T-cell (primary cell): ENCODE measurements around the gene CCDC157. TPM values are rescaled to one million over a fixed set of nuclear protein-coding genes. Genes with fewer than 3 reads are reported as not detected.

Source experiments
- ATAC-seq, 4 experiments: fragments of 200-7000 bp in 3 of 4; fragments of 150-1000 bp in 1 of 4; cut with Tn5 transposase; replicated peaks in 1 of 4; 1 replicate in 3 of 4; 2 replicates in 1 of 4; pipeline ENCODE4 v1.10.0; 2021; ENCODE audit warnings: moderate library complexity in 3 of 4, mild to moderate bottlenecking in 2 of 4, moderate number of reproducible peaks in 1 of 4
- CTCF ChIA-PET, 2 donors: fragments of 300-600 bp; sonication (Branson Sonifier 250); formaldehyde crosslinking; loops; one replicate each; lab custom pipeline; 2022; ENCODE audit warnings: antibody characterized with exemption in 2 of 2; lab: Charles Lee
- POLR2A ChIA-PET, 2 donors: fragments of 300-600 bp; sonication (Branson Sonifier 250); formaldehyde crosslinking; loops; one replicate each; lab custom pipeline; 2022; ENCODE audit warnings: antibody characterized with exemption in 2 of 2; lab: Charles Lee
- DNase-seq, 35 experiments: peaks; one replicate each; pipeline versions ENCODE4 v3.0.0 to v3.0.0-alpha.2; 2013 to 2023
- H3K27ac ChIP-seq: one replicate; pipeline ENCODE4 v1.5.1; 2013; ENCODE audit warnings: low read length
- H3K27me3 ChIP-seq, 2 experiments: replicated peaks in 1 of 2; 1 replicate in 1 of 2; 2 replicates in 1 of 2; pipeline versions ENCODE4 v1.6.1 to v1.7.0; 2013; ENCODE audit warnings: low read length in 1 of 2, mixed read lengths in 1 of 2; ENCODE audit not compliant: control insufficient read depth in 2 of 2, insufficient read depth in 2 of 2; ENCODE audit errors: extremely low read depth in 1 of 2
- H3K36me3 ChIP-seq, 2 donors: 1 replicate in 1 of 2; 2 replicates in 1 of 2; pipeline versions ENCODE4 v1.6.1 to v1.7.0; 2013; ENCODE audit warnings: low read length in 1 of 2; ENCODE audit not compliant: control insufficient read depth in 2 of 2, insufficient read depth in 1 of 2; ENCODE audit errors: extremely low read depth in 1 of 2
- H3K4me1 ChIP-seq, 2 experiments: 1 replicate in 1 of 2; 2 replicates in 1 of 2; pipeline versions ENCODE4 v1.6.1 to v1.7.0; 2013; ENCODE audit warnings: low read length in 2 of 2, mixed read lengths in 1 of 2; ENCODE audit not compliant: insufficient read depth in 2 of 2, control insufficient read depth in 1 of 2; ENCODE audit errors: extremely low read depth in 1 of 2
- H3K4me3 ChIP-seq, 2 donors: 1 replicate in 1 of 2; 2 replicates in 1 of 2; pipeline versions ENCODE4 v1.5.1 to v1.7.0; 2013; ENCODE audit warnings: mild to moderate bottlenecking in 2 of 2, low read length in 1 of 2, moderate library complexity in 1 of 2; ENCODE audit not compliant: control insufficient read depth in 1 of 2; ENCODE audit errors: extremely low read depth in 1 of 2
- H3K9me3 ChIP-seq: 2 replicates; pipeline ENCODE4 v1.7.0; 2013
- H3K27ac Mint-ChIP-seq, 2 donors: one replicate each; pipeline ENCODE4 v1.8.0; 2020 to 2021; ENCODE audit warnings: mild to moderate bottlenecking in 2 of 2, mixed read lengths in 2 of 2
- H3K27me3 Mint-ChIP-seq, 2 donors: one replicate each; pipeline ENCODE4 v1.8.0; 2021 to 2022; ENCODE audit warnings: mixed read lengths in 2 of 2
- H3K36me3 Mint-ChIP-seq: one replicate; pipeline ENCODE4 v1.8.0; 2021; ENCODE audit warnings: mixed read lengths
- H3K4me1 Mint-ChIP-seq, 3 donors: one replicate each; pipeline ENCODE4 v1.8.0; 2020 to 2022; ENCODE audit warnings: mixed read lengths in 3 of 3, mild to moderate bottlenecking in 1 of 3
- H3K4me3 Mint-ChIP-seq, 3 donors: one replicate each; pipeline ENCODE4 v1.8.0; 2020 to 2022; ENCODE audit warnings: mild to moderate bottlenecking in 3 of 3, mixed read lengths in 3 of 3, moderate library complexity in 3 of 3
- H3K9me3 Mint-ChIP-seq, 3 donors: one replicate each; pipeline ENCODE4 v1.8.0; 2020 to 2022; ENCODE audit warnings: mixed read lengths in 3 of 3
- WGBS: methylation state at CpG from one replicate; pipeline ENCODE4 v1.1.5; 2013; ENCODE audit warnings: missing lambda C conversion rate; ENCODE audit not compliant: insufficient coverage; 5-methylcytosine and 5-hydroxymethylcytosine counted together
- total RNA-seq, 35 experiments: library from RNA in 6 of 35; stranded (reverse) in 6 of 35; fragments of 120-200 nt in 1 of 35; gene quantifications; one replicate each; pipeline versions ENCODE4 v1.2.1 to v1.2.4 and lab custom pipeline; 2013 to 2026

The CCDC157 gene
- total RNA-seq, 5 donors from 2014 or later (not counting 1 experiment from before 2014, with no cell fraction given) = 4.6 to 10.9 (median 5.1) TPM

GRCh38 chr22:30422481-30423300 is 65.9 kb downstream of the CCDC157 start:
- peaks cover 3 to 18% of the 10 kb centered on the region in 2 donors for H3K36me3 ChIP-seq
- H3K27ac ChIP-seq = peak overlapping the region; percentile 86
- ChIA-PET CTCF (interaction anchor here in 1 of 2 donors (1.2 to 1.3 kb wide), 3 partner anchors 35 to 134 kb away, joined by 3 to 9 read pairs (median 6); partner anchors contain the start of genes CASTOR1 and TBC1D10A), POLR2A (interaction anchor here (0.6 to 4.3 kb wide), 11 partner anchors 8 to 26 kb away, joined by 3 to 21 read pairs (median 5); partner anchors contain the start of gene SEC14L2 (in 2 of the 2))
- H3K4me1 ChIP-seq = peaks cover 16 to 52% of the 10 kb centered on the region in 2 experiments
- peak overlapping the region; percentile 92 to 97 (median 95) for H3K4me3 Mint-ChIP-seq
- H3K4me3 ChIP-seq = peak overlapping the region; percentile 65 to 77
- no peaks in the 10 kb centered on the region for H3K27me3 ChIP-seq
- peak overlapping the region; percentile 84 to 99 for H3K27ac Mint-ChIP-seq
- H3K36me3 Mint-ChIP-seq = peaks cover 22% of the 10 kb centered on the region
- WGBS = 53% methylated on average over 15 of the region's 18 CpGs
- H3K9me3 Mint-ChIP-seq = no peaks in the 10 kb centered on the region
- ATAC-seq = no peak
- no peaks in the 10 kb centered on the region for H3K9me3 ChIP-seq
- no peaks in the 10 kb centered on the region for H3K27me3 Mint-ChIP-seq
- H3K4me1 Mint-ChIP-seq = peaks cover 55 to 61% (median 56%) of the 10 kb centered on the region in 3 donors
- peak in 2 of 35 experiments; percentile 36 to 40 for DNase-seq

GRCh38 chr22:30423301-30423958 is 66.6 kb downstream of the CCDC157 start:
- H3K4me1 ChIP-seq = peaks cover 16 to 52% of the 10 kb centered on the region in 2 experiments
- POLR2A ChIA-PET = interaction anchor here (0.6 to 4.3 kb wide), 15 partner anchors 9 to 303 kb away, joined by 3 to 21 read pairs (median 5); partner anchors contain the start of gene SEC14L2 (in 2 of the 2)

GRCh38 chr22:30423959-30424533 is 67.2 kb downstream of the CCDC157 start:
- DNase-seq (peak; percentile 91 to 100 (median 98)), ATAC-seq (peak; percentile 86 to 92 (median 89))
- Histone ChIP-seq H3K27me3 (no peaks in the 10 kb centered on the region), H3K9me3 (no peaks in the 10 kb centered on the region), H3K4me3 (peak overlapping the region; percentile 65 to 77), H3K36me3 (peaks cover 7 to 16% of the 10 kb centered on the region in 2 donors), H3K27ac (peak overlapping the region; percentile 86), H3K4me1 (peaks cover 16 to 52% of the 10 kb centered on the region in 2 experiments)
- peaks cover 23% of the 10 kb centered on the region for H3K36me3 Mint-ChIP-seq
- no peaks in the 10 kb centered on the region for H3K27me3 Mint-ChIP-seq
- POLR2A ChIA-PET = interaction anchor here (0.6 to 4.3 kb wide), 16 partner anchors 9 to 859 kb away, joined by 3 to 21 read pairs (median 4); partner anchors contain the start of gene SEC14L2 (in 2 of the 2)
- CTCF ChIA-PET = interaction anchor here (0.6 to 2.7 kb wide), 21 partner anchors 9 to 866 kb away, joined by 3 to 12 read pairs (median 6); partner anchors contain the start of genes CASTOR1 (in 1 of the 2), CCDC157 (in 1 of the 2), SEC14L2 (in 1 of the 2) and SF3A1 (in 1 of the 2)
- peak overlapping the region; percentile 96 to 99 for H3K27ac Mint-ChIP-seq
- no peaks in the 10 kb centered on the region for H3K9me3 Mint-ChIP-seq
- under 1% methylated on average over 19 of the region's 31 CpGs for WGBS
- peaks cover 55 to 61% (median 56%) of the 10 kb centered on the region in 3 donors for H3K4me1 Mint-ChIP-seq
- H3K4me3 Mint-ChIP-seq = peak overlapping the region; percentile 92 to 97 (median 95)

More at GRCh38 chr22:30423301-30423958, 66.6 kb downstream of the CCDC157 start:
- DNase-seq (peak in 11 of 35 experiments; percentile 4 to 55 (median 27)), ATAC-seq (peak in 3 of 4 experiments; percentile 1 to 17 (median 3))
- Histone ChIP-seq H3K36me3 (peaks cover 4 to 18% of the 10 kb centered on the region in 2 donors), H3K4me3 (peak overlapping the region; percentile 65 to 77), H3K9me3 (no peaks in the 10 kb centered on the region), H3K27me3 (no peaks in the 10 kb centered on the region), H3K27ac (peak overlapping the region; percentile 86)
- no peaks in the 10 kb centered on the region for H3K27me3 Mint-ChIP-seq
- CTCF ChIA-PET = interaction anchor here (0.6 to 2.7 kb wide), 20 partner anchors 9 to 867 kb away, joined by 3 to 12 read pairs (median 6); partner anchors contain the start of genes CASTOR1 (in 1 of the 2), CCDC157 (in 1 of the 2), SEC14L2 (in 1 of the 2) and SF3A1 (in 1 of the 2)
- H3K4me3 Mint-ChIP-seq = peak overlapping the region; percentile 92 to 97 (median 95)
- peaks cover 55 to 61% (median 56%) of the 10 kb centered on the region in 3 donors for H3K4me1 Mint-ChIP-seq
- no peaks in the 10 kb centered on the region for H3K9me3 Mint-ChIP-seq
- peaks cover 22% of the 10 kb centered on the region for H3K36me3 Mint-ChIP-seq
- peak overlapping the region; percentile 96 to 99 for H3K27ac Mint-ChIP-seq
- under 1% methylated on average over 41 of the region's 45 CpGs for WGBS

GRCh38 chr22:30424534-30425326 is 67.9 kb downstream of the CCDC157 start:
- Mint-ChIP-seq H3K9me3 (no peaks in the 10 kb centered on the region), H3K4me1 (peaks cover 55 to 61% (median 56%) of the 10 kb centered on the region in 3 donors), H3K4me3 (peak overlapping the region; percentile 92 to 97 (median 95)), H3K27me3 (no peaks in the 10 kb centered on the region), H3K27ac (peak overlapping the region; percentile 96 to 99), H3K36me3 (peaks cover 18% of the 10 kb centered on the region)
- H3K9me3 ChIP-seq = no peaks in the 10 kb centered on the region
- H3K27ac ChIP-seq = peak overlapping the region; percentile 86
- WGBS = 52% methylated on average over 13 of the region's 20 CpGs
- H3K4me1 ChIP-seq = peaks cover 16 to 52% of the 10 kb centered on the region in 2 experiments
- peak in 1 of 4 experiments; percentile 1 for ATAC-seq
- DNase-seq = peak in 8 of 35 experiments; percentile 11 to 58 (median 22)
- peak overlapping the region; percentile 33 to 90 for H3K4me3 ChIP-seq
- CTCF ChIA-PET = interaction anchor here (0.6 to 2.7 kb wide), 19 partner anchors 9 to 318 kb away, joined by 3 to 12 read pairs (median 5); partner anchors contain the start of genes CASTOR1 (in 1 of the 2), CCDC157 (in 1 of the 2), RNF215 (in 1 of the 2) and SEC14L2 (in 1 of the 2)
- POLR2A ChIA-PET = interaction anchor here (0.6 to 4.3 kb wide), 11 partner anchors 8 to 858 kb away, joined by 3 to 21 read pairs (median 5); partner anchors contain the start of gene SEC14L2 (in 2 of the 2)
- H3K27me3 ChIP-seq = no peaks in the 10 kb centered on the region
- peaks cover 7 to 15% of the 10 kb centered on the region in 2 donors for H3K36me3 ChIP-seq

GRCh38 chr22:30425327-30425615 is 68.5 kb downstream of the CCDC157 start:
- ChIA-PET POLR2A (interaction anchor here in 1 of 2 donors (2.4 kb wide), 1 partner anchor 28 kb away, joined by 21 read pairs; the partner anchor contains the start of gene SEC14L2), CTCF (interaction anchor here (0.6 to 2.7 kb wide), 8 partner anchors 9 to 318 kb away, joined by 3 to 12 read pairs (median 4); partner anchors contain the start of gene RNF215 (in 1 of the 2))
- Histone ChIP-seq H3K4me1 (peaks cover 16 to 52% of the 10 kb centered on the region in 2 experiments), H3K27ac (peak overlapping the region; percentile 86), H3K36me3 (peaks cover 7 to 15% of the 10 kb centered on the region in 2 donors), H3K27me3 (no peaks in the 10 kb centered on the region), H3K4me3 (peak overlapping the region; percentile 82 to 90), H3K9me3 (no peaks in the 10 kb centered on the region)
- DNase-seq (no peak), ATAC-seq (no peak)
- Mint-ChIP-seq H3K36me3 (peaks cover 18% of the 10 kb centered on the region), H3K27ac (peak overlapping the region; percentile 82 to 84), H3K27me3 (no peaks in the 10 kb centered on the region), H3K4me1 (peaks cover 55 to 60% (median 56%) of the 10 kb centered on the region in 3 donors), H3K9me3 (no peaks in the 10 kb centered on the region), H3K4me3 (peak overlapping the region; percentile 90 to 95 (median 92))
- WGBS = 22% methylated on average over 7 of the region's 9 CpGs
